ENCODE measurements around the gene KCNMA1.

The KCNMA1 gene

GRCh38 chr10:76868098-76868977, 769.3 kb downstream of the KCNMA1 start:
- TF ChIP-seq, protein P1, sequence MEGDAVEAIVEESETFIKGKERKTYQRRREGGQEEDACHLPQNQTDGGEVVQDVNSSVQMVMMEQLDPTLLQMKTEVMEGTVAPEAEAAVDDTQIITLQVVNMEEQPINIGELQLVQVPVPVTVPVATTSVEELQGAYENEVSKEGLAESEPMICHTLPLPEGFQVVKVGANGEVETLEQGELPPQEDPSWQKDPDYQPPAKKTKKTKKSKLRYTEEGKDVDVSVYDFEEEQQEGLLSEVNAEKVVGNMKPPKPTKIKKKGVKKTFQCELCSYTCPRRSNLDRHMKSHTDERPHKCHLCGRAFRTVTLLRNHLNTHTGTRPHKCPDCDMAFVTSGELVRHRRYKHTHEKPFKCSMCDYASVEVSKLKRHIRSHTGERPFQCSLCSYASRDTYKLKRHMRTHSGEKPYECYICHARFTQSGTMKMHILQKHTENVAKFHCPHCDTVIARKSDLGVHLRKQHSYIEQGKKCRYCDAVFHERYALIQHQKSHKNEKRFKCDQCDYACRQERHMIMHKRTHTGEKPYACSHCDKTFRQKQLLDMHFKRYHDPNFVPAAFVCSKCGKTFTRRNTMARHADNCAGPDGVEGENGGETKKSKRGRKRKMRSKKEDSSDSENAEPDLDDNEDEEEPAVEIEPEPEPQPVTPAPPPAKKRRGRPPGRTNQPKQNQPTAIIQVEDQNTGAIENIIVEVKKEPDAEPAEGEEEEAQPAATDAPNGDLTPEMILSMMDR (IDR thresholded peaks at IDR 0.05), result no peak
- Histone ChIP-seq H3K9me3 (no peaks in the 10 kb centered on the region), H3K4me3 (ENCODE audit: low read depth in 1 of 2, low read length in 1 of 2) (no peak overlapping the region), H3K27ac (no peak overlapping the region), H3K36me3 (no peaks in the 10 kb centered on the region), H3K27me3 (no peaks in the 10 kb centered on the region), H3K4me1 (ENCODE audit: control insufficient read depth in 1 of 2, insufficient read depth in 1 of 2, low read depth in 1 of 2, low read length in 1 of 2) (no peaks in the 10 kb centered on the region)

DNA sequence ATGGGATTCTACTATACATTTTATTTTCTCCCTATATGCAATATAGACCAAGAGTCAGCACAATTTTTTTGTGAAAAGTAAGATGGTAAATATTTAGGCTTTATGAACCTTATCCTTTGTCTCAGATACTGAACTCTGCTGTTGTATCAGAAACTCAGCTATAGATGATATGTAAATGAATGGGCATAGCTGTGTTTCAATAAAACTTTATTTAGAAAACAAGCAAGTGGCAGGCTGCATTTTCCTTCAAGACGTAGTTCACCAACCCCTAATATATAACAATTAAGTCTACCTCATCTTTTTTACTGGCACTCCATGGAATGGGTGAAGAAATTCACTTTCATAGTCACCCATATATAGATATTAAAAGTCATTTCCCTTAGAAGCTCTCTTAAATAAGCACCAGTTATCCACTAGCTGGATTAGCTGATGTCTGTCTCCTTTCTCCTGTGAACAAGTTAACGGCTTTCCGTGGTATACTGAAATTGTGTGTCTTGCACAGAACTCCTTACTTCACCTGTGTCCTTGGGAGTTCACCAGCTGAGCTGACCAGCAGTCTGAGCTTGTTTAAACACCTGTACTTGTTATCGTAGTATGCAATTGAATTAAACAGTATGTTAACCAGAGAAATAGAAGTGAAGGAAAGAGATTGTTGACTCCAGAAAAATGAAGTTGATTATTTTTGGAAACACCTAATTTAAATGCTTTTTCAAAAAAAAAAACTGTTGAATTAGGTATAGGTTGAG, 770.6 kb downstream of the KCNMA1 start:
- TF ChIP-seq, protein P1 (IDR thresholded peaks at IDR 0.05), result no peak
- H3K4me3 ChIP-seq (ENCODE audit: low read depth in 1 of 2, low read length in 1 of 2), result no peak overlapping the region
- no peaks in the 10 kb centered on the region for H3K36me3 ChIP-seq
- H3K4me1 ChIP-seq (ENCODE audit: control insufficient read depth in 1 of 2, insufficient read depth in 1 of 2, low read depth in 1 of 2, low read length in 1 of 2), result no peaks in the 10 kb centered on the region
- no peaks in the 10 kb centered on the region for H3K27me3 ChIP-seq
- H3K27ac ChIP-seq, result no peak overlapping the region
- H3K9me3 ChIP-seq, result no peaks in the 10 kb centered on the region

- TF ChIP-seq, protein P1 (IDR thresholded peaks at IDR 0.05), result no peak
- Histone ChIP-seq H3K4me3 (ENCODE audit: low read depth in 1 of 2, low read length in 1 of 2) (no peak overlapping the region), H3K27ac (no peak overlapping the region), H3K36me3 (no peaks in the 10 kb centered on the region), H3K9me3 (no peaks in the 10 kb centered on the region), H3K4me1 (ENCODE audit: control insufficient read depth in 1 of 2, insufficient read depth in 1 of 2, low read depth in 1 of 2, low read length in 1 of 2) (no peaks in the 10 kb centered on the region), H3K27me3 (no peaks in the 10 kb centered on the region)
These were observed 772.7 kb downstream of the KCNMA1 start for GRCh38 chr10:76864922-76865321.

- Histone ChIP-seq H3K4me3 (ENCODE audit: low read depth in 1 of 2, low read length in 1 of 2) (no peak overlapping the region), H3K4me1 (ENCODE audit: control insufficient read depth in 1 of 2, insufficient read depth in 1 of 2, low read depth in 1 of 2, low read length in 1 of 2) (no peaks in the 10 kb centered on the region), H3K36me3 (no peaks in the 10 kb centered on the region), H3K9me3 (no peaks in the 10 kb centered on the region), H3K27ac (no peak overlapping the region), H3K27me3 (no peaks in the 10 kb centered on the region)
- TF ChIP-seq, protein P1 (IDR thresholded peaks at IDR 0.05), result no peak
These were observed 778.9 kb downstream of the KCNMA1 start for GRCh38 chr10:76858721-76859120.

GRCh38 chr10:76840802-76841201, 796.8 kb downstream of the KCNMA1 start:
- Histone ChIP-seq H3K4me1 (ENCODE audit: control insufficient read depth in 1 of 2, insufficient read depth in 1 of 2, low read depth in 1 of 2, low read length in 1 of 2) (no peaks in the 10 kb centered on the region), H3K36me3 (no peaks in the 10 kb centered on the region), H3K9me3 (no peaks in the 10 kb centered on the region), H3K27ac (no peak overlapping the region), H3K4me3 (ENCODE audit: low read depth in 1 of 2, low read length in 1 of 2) (no peak overlapping the region), H3K27me3 (no peaks in the 10 kb centered on the region)
- TF ChIP-seq, protein P1 (IDR thresholded peaks at IDR 0.05), result no peak
